HepG2 (cell line): ENCODE data around the gene IRAK4. TPM values are rescaled to one million over a fixed set of nuclear protein-coding genes. Genes with fewer than 3 reads are reported as not detected.

ENCODE experiments used
- CREM ChIP-seq, 2 experiments: sonication (generic) in 1 of 2; formaldehyde crosslinking in 1 of 2; IDR thresholded peaks; 2 replicates each; pipeline versions ENCODE4 v1.4.0 to v1.6.1; 2016 to 2020; ENCODE audit warnings: antibody characterized with exemption in 1 of 2, mild to moderate bottlenecking in 1 of 2, missing genetic modification reagents in 1 of 2
- GABPB1 ChIP-seq: IDR thresholded peaks from 2 replicates; pipeline ENCODE4 v1.6.1; 2016; ENCODE audit warnings: mild to moderate bottlenecking, missing genetic modification reagents, moderate library complexity, missing compliant biosample characterization
- HNRNPK ChIP-seq: fragments of 200-400 bp; formaldehyde crosslinking; IDR thresholded peaks from 2 replicates; pipeline ENCODE4 v1.6.1; 2018; ENCODE audit warnings: low read length, low read depth, moderate library complexity, mild to moderate bottlenecking; ENCODE audit not compliant: poor library complexity, severe bottlenecking
- KAT7 ChIP-seq: IDR thresholded peaks from 2 replicates; pipeline ENCODE4 v1.6.1; 2018; ENCODE audit warnings: borderline replicate concordance, missing compliant biosample characterization
- MYC ChIP-seq: sonication (generic); formaldehyde crosslinking; IDR thresholded peaks from 2 replicates; pipeline ENCODE4 v1.9.0; 2021; ENCODE audit warnings: missing genetic modification reagents, borderline replicate concordance
- NR0B2 ChIP-seq: sonication (generic); formaldehyde crosslinking; IDR thresholded peaks from 2 replicates; pipeline ENCODE4 v1.4.0; 2020; ENCODE audit warnings: mild to moderate bottlenecking, missing genetic modification reagents
- PCBP2 ChIP-seq: fragments of 200-400 bp; formaldehyde crosslinking; optimal IDR thresholded peaks from 2 replicates; pipeline ENCODE3; 2018; ENCODE audit warnings: low read length, low read depth; ENCODE audit not compliant: poor library complexity, severe bottlenecking
- PHF5A ChIP-seq: IDR thresholded peaks from one replicate; pipeline ENCODE4 v1.6.1; 2018; ENCODE audit warnings: low read depth, missing genetic modification reagents; ENCODE audit not compliant: unreplicated experiment
- RARA ChIP-seq: IDR thresholded peaks from 2 replicates; pipeline ENCODE4 v1.6.1; 2016; ENCODE audit warnings: missing genetic modification reagents, missing compliant biosample characterization
- SRSF1 ChIP-seq: fragments of 200-400 bp; formaldehyde crosslinking; optimal IDR thresholded peaks from 2 replicates; pipeline ENCODE3; 2017; ENCODE audit warnings: mild to moderate bottlenecking, low read depth, low read length, moderate library complexity
- WIZ ChIP-seq: sonication (generic); formaldehyde crosslinking; IDR thresholded peaks from 2 replicates; pipeline ENCODE4 v1.5.1; 2020; ENCODE audit warnings: mild to moderate bottlenecking, missing genetic modification reagents
- ZBTB14 ChIP-seq: sonication (generic); formaldehyde crosslinking; IDR thresholded peaks from 2 replicates; pipeline ENCODE4 v1.4.0; 2020; ENCODE audit warnings: missing genetic modification reagents
- ZFY ChIP-seq: sonication (generic); formaldehyde crosslinking; IDR thresholded peaks from 2 replicates; pipeline ENCODE4 v1.4.0; 2020; ENCODE audit warnings: missing genetic modification reagents
- ZNF281 ChIP-seq: sonication (generic); formaldehyde crosslinking; IDR thresholded peaks from 2 replicates; pipeline ENCODE4 v1.4.0; 2020; ENCODE audit warnings: missing genetic modification reagents, borderline replicate concordance
- ZNF430 ChIP-seq: sonication (generic); formaldehyde crosslinking; IDR thresholded peaks from 2 replicates; pipeline ENCODE4 v1.9.0; 2021; ENCODE audit warnings: mild to moderate bottlenecking, missing genetic modification reagents
- ZNF501 ChIP-seq: sonication (generic); formaldehyde crosslinking; IDR thresholded peaks from 2 replicates; pipeline ENCODE4 v1.5.1; 2020; ENCODE audit warnings: mild to moderate bottlenecking, moderate library complexity, missing genetic modification reagents
- ZNF616 ChIP-seq: sonication (generic); formaldehyde crosslinking; IDR thresholded peaks from 2 replicates; pipeline ENCODE4 v1.5.0; 2020; ENCODE audit warnings: low read depth, mild to moderate bottlenecking, missing genetic modification reagents
- polyA plus RNA-seq, 8 experiments: library from polyadenylated mRNA; depleted of rRNA in 3 of 8; stranded (reverse) in 7 of 8; unstranded in 1 of 8; fragments of >200 nt; fragmentation: Illumina TruSeq in 4 of 8; extraction: Trizol in 4 of 8; gene quantifications; 2 replicates each; pipeline versions ENCODE4 v1.2.1 to v1.2.3, GENCODE V29; 2011 to 2016; ENCODE audit warnings: low read depth in 4 of 8, missing spikeins in 1 of 8, mixed read lengths in 1 of 8; ENCODE audit not compliant: insufficient read depth in 1 of 8
- total RNA-seq, 5 experiments: library from RNA; depleted of rRNA; stranded (reverse); fragments of >200 nt; fragmentation: Illumina TruSeq; extraction: Trizol; gene quantifications; 2 replicates each; pipeline ENCODE4 v1.2.3, GENCODE V29; 2016; ENCODE audit warnings: low read depth in 1 of 5

The IRAK4 gene
- total and polyA plus RNA-seq, 2 of the 13 experiments (the other 11 are each of a cell fraction or from before 2014, with no cell fraction given) = 6.6 to 7.1 TPM

- TF ChIP-seq ZNF501 (CRISPR knock-in tag) = 0 out of 2 replicates have a peak, but pooled peaks have one; percentile 14
- peak; percentile 87 for TF ChIP-seq ZFY (CRISPR knock-in tag)
- TF ChIP-seq GABPB1 (CRISPR knock-in tag) = peak; percentile 56; the same call in 1 of the 2 replicates
- TF ChIP-seq KAT7 (CRISPR knock-in tag) = no peak
- no peak for TF ChIP-seq HNRNPK
- TF ChIP-seq WIZ = no peak
- peak; percentile 69 for TF ChIP-seq MYC (CRISPR knock-in tag)
- peak; percentile 52; the same call in 1 of the 2 replicates for TF ChIP-seq ZNF281
- TF ChIP-seq PCBP2 = no peak
- peak; percentile 64 for TF ChIP-seq SRSF1
- TF ChIP-seq PHF5A = peak; percentile 4
- peak; percentile 62; the same call in 1 of the 2 replicates for TF ChIP-seq NR0B2 (CRISPR knock-in tag)
- TF ChIP-seq RARA (CRISPR knock-in tag) = 0 out of 2 replicates have a peak, but pooled peaks have one; percentile 9
- 0 out of 2 replicates have a peak, but pooled peaks have one; percentile 29 for TF ChIP-seq ZNF616 (CRISPR knock-in tag)
- peak; percentile 25; the same call in 1 of the 2 replicates for TF ChIP-seq ZBTB14 (CRISPR knock-in tag)
- no peak for TF ChIP-seq CREM (IDR thresholded peaks at IDR 0.05)
- TF ChIP-seq CREM (CRISPR knock-in tag; IDR thresholded peaks at IDR 0.05) = no peak
- TF ChIP-seq ZNF430 (CRISPR knock-in tag) = no peak; the same call in 1 of the 2 replicates
Measured at GRCh38 chr12:43835656-43836474, 77.1 kb downstream of the IRAK4 start, which contains the start of gene TMEM117 (continued).
